HG03521 (cell line): Measurements from ENCODE around the gene COL9A1.
"Not testable (repeated sequence)": the region's sequence is repeated elsewhere in the genome, so short reads cannot be mapped to it uniquely, and the experiment has no call there.

ENCODE experiments used
- ATAC-seq: cut with Tn5 transposase; IDR thresholded peaks from one replicate; pipeline ENCODE4 v1.9.1; 2021; ENCODE audit warnings: mild to moderate bottlenecking, moderate library complexity; ENCODE audit not compliant: unreplicated experiment

The COL9A1 gene

DNA sequence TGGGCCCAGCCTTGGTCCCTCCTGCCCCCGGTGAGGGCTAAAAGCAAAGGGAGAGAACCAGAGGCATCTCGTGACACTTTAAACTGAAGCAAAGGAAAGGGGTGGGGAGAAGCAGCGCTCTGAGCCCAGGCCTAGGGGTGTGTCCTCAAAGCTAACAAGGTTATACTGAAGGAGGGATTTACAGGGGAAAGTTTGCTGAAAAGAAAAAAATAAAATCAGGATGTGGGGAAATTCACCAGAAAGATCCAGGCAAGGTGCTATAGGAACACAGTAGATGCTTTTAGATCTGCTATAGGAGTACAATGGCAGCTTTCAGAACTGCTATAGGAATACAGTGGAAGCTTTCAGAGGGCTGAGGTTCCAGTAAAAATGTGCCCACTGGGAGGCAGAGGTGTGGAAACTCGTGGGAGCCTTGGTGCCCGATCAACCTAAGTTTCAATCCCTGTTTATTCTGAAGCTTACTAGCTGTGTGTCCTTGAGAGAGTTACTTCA lies at the start of gene COL9A1:
Gene COL9A1 (minus strand): TSS at position 51 of the 492 bp plus-strand sequence. CDS start 160 bp downstream, outside the sequence.
- ATAC-seq = no peak

DNA sequence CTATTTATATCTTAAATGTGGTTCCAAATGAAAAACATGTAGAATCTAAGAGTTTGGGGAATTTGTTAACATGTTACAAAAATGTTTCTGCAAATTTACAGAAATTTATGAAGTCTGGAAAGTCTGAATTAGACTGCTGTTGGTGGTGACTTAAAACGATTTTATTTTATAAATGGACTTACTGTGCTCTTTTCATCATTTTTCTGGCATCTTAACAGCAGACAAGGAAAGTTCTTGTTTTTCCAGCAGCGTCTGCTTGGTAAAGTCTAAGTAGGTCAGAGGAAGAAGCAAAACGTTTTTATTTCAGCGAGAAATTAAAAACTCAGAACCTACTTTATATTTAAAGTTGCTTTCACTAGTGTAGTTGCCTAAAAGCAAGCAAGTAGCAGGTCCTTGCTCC lies 48.6 kb upstream of the COL9A1 start:
- no peak for ATAC-seq

- no peak for ATAC-seq
Observed at GRCh38 chr6:70345619-70346018, 42.7 kb upstream of the COL9A1 start.

GRCh38 chr6:70343313-70343712 lies 40.4 kb upstream of the COL9A1 start:
- no peak for ATAC-seq

GRCh38 chr6:70339810-70340209 lies 36.9 kb upstream of the COL9A1 start:
- not testable (repeated sequence) for ATAC-seq

- no peak for ATAC-seq
Observed at GRCh38 chr6:70338775-70339174, 35.9 kb upstream of the COL9A1 start.

GRCh38 chr6:70337743-70338105 lies 34.8 kb upstream of the COL9A1 start:
- no peak for ATAC-seq

DNA sequence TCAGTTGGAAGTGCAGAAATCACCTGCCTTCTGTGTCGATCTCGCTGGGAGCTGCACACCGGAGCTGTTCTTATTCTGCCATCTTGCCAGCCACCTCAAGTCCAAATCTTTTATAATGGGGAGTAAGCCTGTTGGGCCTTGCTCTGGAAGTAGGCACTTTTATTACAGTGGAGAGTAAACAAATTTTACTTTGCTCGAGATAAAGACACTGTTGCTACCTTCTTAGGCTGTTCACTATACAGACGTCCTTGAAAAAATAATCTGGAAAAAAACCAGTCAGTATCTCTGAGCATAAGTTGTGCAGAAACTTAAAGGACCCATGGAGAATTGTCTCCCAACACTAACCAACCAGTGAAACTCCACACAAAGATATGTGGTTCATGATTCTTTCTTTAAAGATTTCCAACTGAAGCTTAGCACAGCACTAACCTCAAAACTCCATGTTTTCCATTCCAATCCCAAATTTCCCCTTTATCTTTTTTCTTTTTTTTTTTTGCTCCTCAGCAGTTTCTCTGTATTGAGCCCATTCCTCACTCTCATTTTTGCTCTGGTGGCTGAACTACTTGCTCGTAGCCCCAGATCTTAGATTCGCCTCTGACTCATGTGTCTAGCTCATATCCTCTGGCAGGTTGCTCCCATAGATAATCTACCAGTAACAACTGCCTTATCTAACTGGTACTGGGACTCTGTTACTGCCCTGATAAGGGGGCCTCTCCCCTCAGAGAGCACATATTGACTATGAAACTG lies 34.3 kb upstream of the COL9A1 start:
- no peak for ATAC-seq

DNA sequence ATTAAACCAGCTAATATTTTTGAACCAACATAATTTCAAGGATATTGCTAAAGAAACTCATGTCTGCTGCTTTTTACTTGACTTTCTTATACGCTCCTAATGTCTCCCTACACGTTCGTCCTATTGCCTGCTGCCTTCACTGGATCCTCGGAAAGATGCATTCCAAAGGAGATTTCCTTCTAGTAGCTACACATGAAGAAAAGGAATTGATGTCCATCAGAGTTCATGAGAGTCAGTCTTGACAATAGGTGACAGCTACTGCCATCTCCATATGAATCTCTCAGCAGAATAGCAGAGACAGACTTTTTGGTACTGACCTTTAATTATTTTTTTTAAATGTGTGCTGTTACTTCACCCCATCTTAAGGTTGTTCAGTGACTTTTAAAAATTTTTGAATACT lies 24.2 kb upstream of the COL9A1 start:
- no peak for ATAC-seq

DNA sequence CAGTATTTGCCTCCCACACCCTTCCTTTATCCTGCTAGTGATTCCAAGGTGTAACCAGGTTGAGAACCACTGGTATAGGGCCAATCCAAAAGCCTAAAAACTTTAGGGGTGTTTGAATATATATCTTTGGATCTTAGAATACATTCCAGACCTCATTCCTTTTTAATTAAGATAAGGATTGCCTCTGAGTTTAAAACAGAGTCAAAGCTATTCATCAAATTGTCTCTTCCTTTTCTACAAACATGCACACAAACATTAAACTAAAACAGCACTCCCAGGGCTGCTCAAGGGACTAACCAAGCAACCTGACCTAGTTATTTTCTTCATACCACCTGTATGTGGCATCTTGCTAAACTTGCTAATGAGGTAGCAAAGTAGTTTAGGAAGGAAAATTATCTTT lies 22.1 kb upstream of the COL9A1 start:
- no peak for ATAC-seq

- not testable (repeated sequence) for ATAC-seq
Observed at GRCh38 chr6:70317799-70318198, 14.9 kb upstream of the COL9A1 start.

DNA sequence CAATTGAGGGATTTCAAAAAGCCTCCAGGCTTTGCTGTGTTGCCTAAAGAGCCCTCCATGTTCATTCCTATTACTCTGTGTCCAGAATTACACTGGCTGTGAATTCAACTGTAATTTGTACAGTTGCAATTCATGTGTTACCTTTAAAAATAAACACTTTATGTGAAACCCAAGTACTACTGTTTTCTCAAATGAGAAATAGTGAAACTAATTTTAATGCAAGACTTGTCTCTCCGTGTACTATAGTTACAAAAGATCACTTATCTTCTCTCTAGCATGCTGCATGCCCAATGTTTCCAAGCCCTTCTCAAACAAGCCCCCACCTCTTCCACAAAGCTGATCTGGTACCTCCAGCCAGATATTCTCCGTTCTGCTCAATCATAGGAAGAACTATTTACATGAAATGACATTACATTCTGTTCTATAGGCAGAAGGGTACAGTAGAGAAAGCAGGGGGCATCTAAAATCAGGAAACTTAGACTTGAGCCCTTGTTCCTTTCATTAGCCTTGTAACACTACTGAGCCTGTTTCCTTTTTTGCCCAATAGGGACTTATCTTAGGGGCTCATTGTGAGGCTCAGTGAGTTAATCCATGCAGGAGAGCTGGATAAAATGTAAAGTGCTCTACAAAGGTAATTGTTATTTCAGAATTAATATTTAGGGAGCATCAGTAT lies 12.3 kb upstream of the COL9A1 start:
- no peak for ATAC-seq

- no peak for ATAC-seq
Observed at GRCh38 chr6:70314296-70314695, 11.4 kb upstream of the COL9A1 start.

GRCh38 chr6:70312165-70312745 lies 9.4 kb upstream of the COL9A1 start:
- no peak for ATAC-seq

DNA sequence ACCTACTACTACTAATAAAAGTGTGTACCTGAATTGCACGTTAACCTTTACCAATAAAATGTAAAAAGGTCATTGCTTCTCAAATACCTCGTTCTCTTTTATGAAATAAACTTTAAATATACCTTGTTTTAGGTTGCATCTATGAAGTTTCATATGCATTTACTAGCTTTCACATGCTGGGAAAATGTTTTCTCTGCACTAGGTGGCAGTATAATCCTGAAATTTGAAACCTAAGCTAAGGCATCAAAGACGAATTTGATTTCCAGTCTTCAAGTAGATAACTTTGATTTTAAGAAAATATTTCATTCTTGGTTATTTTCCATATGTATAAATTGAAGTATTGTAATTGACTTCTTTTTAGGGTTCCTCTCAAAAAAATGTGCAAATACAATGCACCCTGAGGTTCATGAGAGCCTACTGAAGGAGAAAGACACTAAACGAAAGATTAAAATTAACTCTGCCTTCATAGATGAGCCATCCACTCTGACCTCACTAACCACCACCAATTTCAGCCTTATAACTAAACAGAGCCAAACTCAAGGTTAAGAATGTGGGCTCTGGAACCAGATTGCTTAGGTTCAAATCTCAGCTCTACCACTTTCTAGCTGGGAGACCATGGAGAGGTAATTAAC lies 7.3 kb upstream of the COL9A1 start:
- ATAC-seq = no peak

DNA sequence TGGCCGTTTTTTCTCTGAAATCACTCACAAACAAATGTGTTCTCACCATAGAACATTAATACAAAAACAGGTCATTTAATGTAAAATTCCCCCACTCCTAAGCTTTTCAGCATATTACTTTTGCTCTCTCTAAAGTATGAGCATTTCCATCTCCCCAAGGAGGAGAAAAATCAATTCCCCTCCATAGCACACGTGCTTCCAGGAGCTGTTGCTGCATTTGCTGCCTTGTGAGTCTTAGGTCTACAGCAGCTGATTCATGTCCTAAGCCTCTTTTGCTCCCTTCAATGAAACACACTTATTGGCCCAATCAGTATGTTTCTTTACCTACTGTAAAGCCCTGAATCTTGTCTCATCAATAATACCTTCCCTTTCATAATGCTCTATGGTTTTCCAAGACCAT lies 6.4 kb upstream of the COL9A1 start:
- ATAC-seq = no peak

- not testable (repeated sequence) for ATAC-seq
Observed at GRCh38 chr6:70308142-70308541, 5.3 kb upstream of the COL9A1 start.

DNA sequence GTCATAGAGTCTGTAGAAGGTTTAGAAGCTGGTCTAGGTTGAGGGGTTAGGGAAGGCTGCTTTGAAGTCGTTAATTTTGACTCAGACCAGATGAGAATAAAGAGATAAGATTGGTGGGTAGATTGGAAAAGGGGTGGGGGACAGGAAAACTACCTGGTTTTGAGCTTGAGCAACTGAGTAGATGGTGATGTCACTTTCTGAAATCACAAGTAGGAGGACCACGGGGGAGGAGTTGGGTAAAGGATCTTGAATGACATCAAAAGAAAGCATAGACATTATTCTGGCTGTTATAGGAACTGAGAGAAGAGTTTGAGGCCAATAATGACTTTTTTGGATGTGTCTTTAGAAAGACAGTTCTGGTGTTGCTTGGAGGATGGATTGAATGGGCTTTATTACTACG lies 4.1 kb upstream of the COL9A1 start:
- no peak for ATAC-seq

DNA sequence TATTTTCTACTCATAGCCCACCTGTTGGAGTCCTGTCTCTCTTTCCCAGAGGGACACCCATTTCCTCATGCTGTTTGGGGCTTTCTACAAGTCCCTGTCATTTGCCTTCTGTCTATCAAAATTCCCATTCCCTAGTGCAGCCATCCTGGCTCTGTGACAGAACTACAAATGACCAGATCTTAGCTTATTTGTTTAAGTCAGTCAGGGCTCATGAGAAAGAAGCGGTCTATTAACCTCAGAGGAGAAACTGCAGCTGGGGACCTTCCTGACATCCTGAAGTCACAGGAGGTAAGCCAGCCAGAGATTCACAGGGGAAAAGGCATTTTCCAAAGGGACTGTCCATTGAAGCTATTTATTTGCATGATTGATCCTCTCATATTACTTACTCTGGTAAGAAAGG lies 1.7 kb upstream of the COL9A1 start:
- ATAC-seq = no peak

DNA sequence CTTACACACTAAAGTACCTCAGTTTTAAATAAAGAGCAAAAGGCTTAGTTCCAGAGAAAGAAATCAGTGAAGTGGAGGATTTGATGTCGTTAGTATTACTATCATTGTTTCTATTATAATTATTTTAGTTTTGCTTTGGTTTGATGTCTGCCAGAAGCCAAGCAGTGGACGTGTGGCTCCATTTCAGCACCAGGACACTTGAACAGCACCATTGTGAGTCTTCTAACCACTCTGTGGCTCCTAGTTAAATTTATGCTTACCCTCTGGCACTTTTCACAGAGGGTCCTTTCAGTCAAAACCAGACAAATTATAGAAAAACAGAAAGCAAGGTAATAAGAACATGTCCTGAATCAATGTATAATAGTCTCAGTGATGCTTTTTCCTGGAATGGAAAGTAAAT lies 3.4 kb downstream of the COL9A1 start:
- ATAC-seq = no peak

DNA sequence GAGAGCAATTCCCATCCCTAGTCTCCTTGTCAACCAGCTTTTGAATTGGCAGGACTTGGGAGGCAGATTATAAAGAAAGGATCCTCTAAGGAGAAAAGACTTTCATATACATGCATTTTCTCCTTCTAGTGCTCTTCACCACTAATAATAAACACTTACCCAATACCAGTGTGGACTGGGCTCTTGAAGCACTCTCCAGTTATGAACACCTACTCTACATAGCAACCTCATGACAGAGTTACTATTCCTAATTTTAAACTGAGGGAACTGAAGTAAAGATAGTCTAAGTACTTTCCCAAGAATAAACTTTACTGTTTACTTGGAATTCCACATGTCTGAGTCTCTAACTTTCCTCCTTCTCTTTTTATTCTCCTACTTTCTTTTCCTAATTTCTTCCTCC lies 4.8 kb downstream of the COL9A1 start:
- no peak for ATAC-seq

- no peak for ATAC-seq
Observed at GRCh38 chr6:70292193-70292592, 10.7 kb downstream of the COL9A1 start.
